ENCODE measurements around the gene LIFR. TPM values are rescaled to one million over a fixed set of nuclear protein-coding genes. Genes with fewer than 3 reads are reported as not detected.

The LIFR gene
- polyA plus RNA-seq, 3 donors from 2014 or later: not detected

GRCh38 chr5:38595132-38595745, 38.8 kb upstream of the LIFR start:
- no peaks in the 10 kb centered on the region for H3K36me3 Mint-ChIP-seq
- H3K27me3 Mint-ChIP-seq (ENCODE audit: low read depth in 3 of 3): peaks cover 2 to 4% (median 3%) of the 10 kb centered on the region in 3 donors
- no peaks in the 10 kb centered on the region for H3K4me1 Mint-ChIP-seq
- H3K4me3 Mint-ChIP-seq: no peak overlapping the region
- peaks cover 0 to 2% (median 0%) of the 10 kb centered on the region in 6 donors for H3K9me3 Mint-ChIP-seq
- H3K27ac Mint-ChIP-seq: no peak overlapping the region
- no peak for DNase-seq

DNA sequence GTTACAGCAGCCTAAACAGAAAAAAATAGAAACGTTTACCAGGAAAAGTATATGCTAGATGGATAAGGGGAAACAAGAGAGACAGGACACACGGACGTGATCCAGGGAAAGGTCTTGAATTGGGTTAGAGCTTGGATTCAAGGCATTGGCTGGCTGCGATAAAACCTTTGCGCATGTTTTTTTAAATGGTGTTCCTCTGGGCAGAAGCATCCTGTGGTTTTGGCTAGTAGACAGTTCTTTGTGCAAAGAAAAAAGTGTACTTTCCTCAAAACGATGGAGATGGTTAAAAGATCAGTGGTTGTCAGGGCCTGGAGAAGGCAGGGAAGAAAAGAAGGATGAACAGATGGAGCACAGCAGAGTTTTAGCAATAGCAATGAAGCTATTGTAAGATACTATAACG, 37.5 kb upstream of the LIFR start:
- Mint-ChIP-seq H3K27me3 (ENCODE audit: low read depth in 3 of 3) (peaks cover 2 to 8% (median 6%) of the 10 kb centered on the region in 3 donors), H3K36me3 (no peaks in the 10 kb centered on the region), H3K4me3 (no peak overlapping the region), H3K9me3 (peaks cover 0 to 2% (median 0%) of the 10 kb centered on the region in 6 donors), H3K4me1 (no peaks in the 10 kb centered on the region), H3K27ac (no peak overlapping the region)
- DNase-seq: no peak

DNA sequence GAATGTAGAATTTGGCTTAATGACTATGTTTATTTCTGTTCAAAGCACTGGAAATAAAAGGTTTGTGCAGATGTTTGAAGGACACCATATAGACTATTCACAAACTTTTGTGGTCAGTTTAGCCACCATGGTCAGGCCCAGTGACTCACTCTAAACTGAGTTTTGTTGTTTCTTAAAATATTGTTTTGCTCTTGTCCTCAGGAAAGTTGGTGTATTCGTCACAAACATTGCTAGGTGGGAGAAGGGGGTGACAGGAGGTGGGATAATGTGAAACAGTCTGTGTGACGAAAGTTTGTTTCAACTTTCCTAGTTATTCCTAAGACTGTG, 35.0 kb upstream of the LIFR start:
- H3K4me3 Mint-ChIP-seq: no peak overlapping the region
- DNase-seq: no peak
- peaks cover 4 to 8% (median 4%) of the 10 kb centered on the region in 3 donors for H3K27me3 Mint-ChIP-seq (ENCODE audit: low read depth in 3 of 3)
- no peaks in the 10 kb centered on the region for H3K36me3 Mint-ChIP-seq
- peaks cover 0 to 2% (median 0%) of the 10 kb centered on the region in 6 donors for H3K9me3 Mint-ChIP-seq
- no peak overlapping the region for H3K27ac Mint-ChIP-seq
- H3K4me1 Mint-ChIP-seq: no peaks in the 10 kb centered on the region

DNA sequence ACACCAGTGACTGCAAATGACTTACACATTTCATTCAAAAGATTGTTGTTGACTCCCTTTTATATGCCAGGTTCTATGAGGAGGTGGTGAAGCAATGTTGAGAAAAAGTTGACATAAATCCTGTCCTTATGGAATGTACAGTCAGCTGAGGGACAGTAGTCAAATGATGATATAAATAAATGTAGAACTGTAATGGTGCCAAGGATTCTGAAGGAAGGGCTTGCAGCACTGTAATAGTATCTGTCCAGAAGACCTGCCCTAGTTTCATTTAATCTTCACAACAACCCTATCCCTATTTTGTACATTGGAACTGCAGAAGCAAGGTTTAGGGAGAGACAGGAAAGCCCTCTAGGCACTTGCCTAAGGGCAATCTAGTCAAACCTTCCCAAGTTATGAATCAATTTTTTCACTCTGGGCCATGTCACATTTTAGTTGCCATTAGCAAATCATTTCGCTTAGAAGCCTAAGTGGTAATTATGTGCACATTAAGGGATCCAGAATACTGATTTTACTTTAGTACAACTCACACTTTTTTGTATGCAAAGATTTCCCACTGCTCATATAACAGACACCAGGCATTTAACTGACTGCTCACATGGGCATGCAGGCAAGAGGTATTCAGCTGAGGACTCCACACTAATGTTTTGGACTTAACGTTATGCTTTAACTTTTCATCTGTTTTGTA, 34.5 kb upstream of the LIFR start:
- H3K27me3 Mint-ChIP-seq (ENCODE audit: low read depth in 3 of 3): peaks cover 4 to 8% (median 4%) of the 10 kb centered on the region in 3 donors
- no peak overlapping the region for H3K27ac Mint-ChIP-seq
- H3K4me1 Mint-ChIP-seq: no peaks in the 10 kb centered on the region
- peaks cover 0 to 2% (median 0%) of the 10 kb centered on the region in 6 donors for H3K9me3 Mint-ChIP-seq
- H3K36me3 Mint-ChIP-seq: no peaks in the 10 kb centered on the region
- no peak for DNase-seq
- H3K4me3 Mint-ChIP-seq: no peak overlapping the region

DNA sequence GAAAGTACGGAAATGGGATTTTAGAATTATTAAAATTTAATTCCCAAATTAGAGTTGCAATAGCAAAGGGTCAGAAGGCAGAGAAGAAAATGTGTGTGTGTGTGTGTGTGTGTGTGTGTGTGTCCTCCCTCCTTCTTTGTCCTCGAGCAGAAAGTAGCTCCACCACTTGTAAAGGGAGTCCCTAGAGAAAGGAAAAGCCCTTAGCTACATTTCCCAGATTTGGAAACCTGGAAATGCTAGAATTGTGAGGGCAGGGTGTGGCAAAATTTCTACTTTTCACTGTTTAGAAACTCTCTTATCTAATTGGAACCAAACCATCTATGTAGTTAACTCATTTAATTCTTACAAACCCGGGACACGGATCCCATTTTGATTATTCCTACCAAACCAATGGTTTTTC, 33.2 kb upstream of the LIFR start:
- no peaks in the 10 kb centered on the region for H3K4me1 Mint-ChIP-seq
- no peaks in the 10 kb centered on the region for H3K9me3 Mint-ChIP-seq
- H3K27ac Mint-ChIP-seq: no peak overlapping the region
- no peak overlapping the region for H3K4me3 Mint-ChIP-seq
- no peak for DNase-seq
- H3K27me3 Mint-ChIP-seq (ENCODE audit: low read depth in 3 of 3): peaks cover 3 to 8% (median 4%) of the 10 kb centered on the region in 3 donors
- no peaks in the 10 kb centered on the region for H3K36me3 Mint-ChIP-seq

DNA sequence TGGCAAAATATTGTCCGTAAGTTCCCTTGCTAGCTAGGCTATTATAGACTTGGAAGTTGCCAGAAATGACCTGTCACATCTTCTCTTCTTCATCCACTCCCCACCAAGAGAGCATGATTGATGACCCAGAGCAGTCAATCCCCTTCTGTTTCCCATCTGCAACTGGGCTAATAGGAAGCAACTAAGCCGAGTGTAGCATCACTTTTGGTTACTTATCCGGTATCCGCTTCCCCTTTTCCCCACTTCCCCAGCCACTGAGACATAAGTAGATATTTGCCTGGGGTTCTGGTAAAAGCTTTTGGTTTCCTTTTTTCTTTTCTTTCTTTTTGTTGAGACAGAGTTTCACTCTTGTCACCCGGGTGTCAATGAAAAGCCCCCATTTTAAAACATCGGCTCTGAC, 29.4 kb upstream of the LIFR start:
- H3K9me3 Mint-ChIP-seq: no peaks in the 10 kb centered on the region
- peaks cover 5 to 19% (median 15%) of the 10 kb centered on the region in 3 donors for H3K27me3 Mint-ChIP-seq (ENCODE audit: low read depth in 3 of 3)
- H3K36me3 Mint-ChIP-seq: no peaks in the 10 kb centered on the region
- H3K27ac Mint-ChIP-seq: no peak overlapping the region
- no peak overlapping the region for H3K4me3 Mint-ChIP-seq
- no peak for DNase-seq
- no peaks in the 10 kb centered on the region for H3K4me1 Mint-ChIP-seq

DNA sequence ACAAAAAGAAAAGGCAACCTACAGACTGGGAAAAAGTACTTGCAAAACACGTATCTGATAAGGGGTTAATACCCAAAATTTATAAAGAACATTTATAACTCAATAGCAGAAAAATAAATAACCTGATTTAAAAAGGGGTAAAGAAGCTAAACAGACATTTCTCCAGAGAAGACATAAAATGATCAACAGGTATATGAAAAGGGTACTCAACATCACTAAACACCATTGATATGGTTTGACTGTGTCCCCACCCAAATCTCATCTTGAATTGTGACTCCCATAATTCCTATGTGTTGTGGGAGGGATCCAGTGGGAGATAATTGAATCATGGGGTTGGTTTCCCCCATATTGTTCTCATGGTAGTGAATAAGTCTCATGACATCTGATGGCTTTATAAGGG, 27.1 kb upstream of the LIFR start:
- no peak overlapping the region for H3K27ac Mint-ChIP-seq
- no peaks in the 10 kb centered on the region for H3K4me1 Mint-ChIP-seq
- no peaks in the 10 kb centered on the region for H3K36me3 Mint-ChIP-seq
- peaks cover 2 to 23% (median 13%) of the 10 kb centered on the region in 3 donors for H3K27me3 Mint-ChIP-seq (ENCODE audit: low read depth in 3 of 3)
- peaks cover 0 to 2% (median 0%) of the 10 kb centered on the region in 6 donors for H3K9me3 Mint-ChIP-seq
- H3K4me3 Mint-ChIP-seq: no peak overlapping the region
- DNase-seq: no peak

DNA sequence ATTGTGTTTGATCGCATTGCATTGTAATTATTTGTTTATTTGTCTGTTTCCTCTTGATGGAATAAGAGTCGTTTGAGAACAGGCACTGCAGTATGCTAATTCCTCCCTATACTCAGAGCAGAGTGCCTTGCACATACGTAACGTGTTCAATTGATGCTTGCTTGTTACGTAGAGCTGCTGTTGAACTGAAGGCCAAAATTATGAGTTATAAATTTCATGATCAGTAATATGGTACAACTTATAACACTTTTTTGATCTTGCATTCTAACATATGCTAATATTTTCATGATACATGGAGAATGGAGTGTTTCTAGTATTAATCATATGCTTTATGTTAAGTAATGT, 26.5 kb upstream of the LIFR start:
- Mint-ChIP-seq H3K36me3 (no peaks in the 10 kb centered on the region), H3K27me3 (ENCODE audit: low read depth in 3 of 3) (peaks cover 2 to 23% (median 11%) of the 10 kb centered on the region in 3 donors), H3K4me1 (no peaks in the 10 kb centered on the region), H3K27ac (peak overlapping the region in 1 of 6 donors; percentile 2), H3K4me3 (no peak overlapping the region), H3K9me3 (peaks cover 0 to 2% (median 0%) of the 10 kb centered on the region in 6 donors)
- no peak for DNase-seq

DNA sequence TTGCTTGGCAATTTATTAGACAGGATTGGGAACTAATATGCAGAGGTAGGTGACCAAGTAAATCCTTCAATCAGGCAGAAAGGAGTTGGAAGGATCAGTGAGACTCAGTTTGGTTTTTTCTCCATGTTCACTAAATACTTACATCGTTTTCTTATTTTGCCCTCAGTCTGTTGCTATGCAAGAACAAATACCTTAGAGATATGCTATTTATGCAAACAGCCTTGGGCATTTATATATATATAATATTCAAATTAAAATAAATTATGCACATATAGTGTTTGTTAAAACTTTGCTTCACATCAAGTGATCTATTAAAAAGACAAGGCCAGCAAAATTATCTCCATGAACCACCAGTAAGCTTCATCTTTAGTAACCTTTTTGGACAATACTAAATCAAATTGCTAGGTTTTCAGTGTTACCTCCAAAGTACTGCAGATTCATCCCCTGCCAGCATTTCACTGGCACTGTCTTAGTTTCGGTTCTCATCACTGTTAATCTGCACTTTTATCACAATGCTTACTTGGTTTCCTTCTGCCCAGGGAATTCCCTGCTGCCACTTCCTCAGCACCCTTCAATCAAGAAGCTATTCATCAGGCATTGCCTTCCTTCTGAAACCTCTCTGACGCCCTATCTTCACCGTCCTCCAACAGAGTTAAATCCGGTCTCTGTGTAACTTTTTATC, 26.0 kb upstream of the LIFR start:
- Mint-ChIP-seq H3K4me1 (no peaks in the 10 kb centered on the region), H3K4me3 (no peak overlapping the region), H3K27ac (no peak overlapping the region), H3K9me3 (peaks cover 0 to 3% (median 0%) of the 10 kb centered on the region in 6 donors), H3K27me3 (ENCODE audit: low read depth in 3 of 3) (peaks cover 3 to 23% (median 11%) of the 10 kb centered on the region in 3 donors), H3K36me3 (no peaks in the 10 kb centered on the region)
- DNase-seq: no peak

GRCh38 chr5:38581597-38581996, 25.2 kb upstream of the LIFR start:
- Mint-ChIP-seq H3K27ac (no peak overlapping the region), H3K9me3 (peaks cover 0 to 3% (median 0%) of the 10 kb centered on the region in 6 donors), H3K4me3 (no peak overlapping the region), H3K4me1 (no peaks in the 10 kb centered on the region), H3K27me3 (ENCODE audit: low read depth in 3 of 3) (peaks cover 6 to 23% (median 11%) of the 10 kb centered on the region in 3 donors), H3K36me3 (no peaks in the 10 kb centered on the region)
- no peak for DNase-seq

DNA sequence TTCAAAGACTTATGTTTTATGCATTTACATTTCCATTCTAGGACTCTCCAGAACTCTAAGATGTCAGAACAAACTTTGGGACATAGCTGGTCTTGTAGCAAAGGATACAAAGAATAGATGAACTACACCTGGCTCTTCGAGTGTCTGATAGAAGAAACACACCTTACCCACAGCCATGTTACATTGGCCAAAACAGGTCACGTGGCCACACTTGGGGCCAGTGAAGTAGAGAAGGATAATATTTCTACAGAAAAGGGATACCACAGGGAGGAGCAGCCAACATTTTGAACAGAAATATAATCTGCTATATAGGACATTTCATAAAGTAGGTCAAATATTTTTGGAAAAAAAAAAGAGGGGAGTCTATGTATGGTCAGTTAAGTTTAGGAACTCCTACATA, 22.7 kb upstream of the LIFR start:
- H3K4me1 Mint-ChIP-seq: no peaks in the 10 kb centered on the region
- H3K9me3 Mint-ChIP-seq: peaks cover 0 to 3% (median 0%) of the 10 kb centered on the region in 6 donors
- peaks cover 4 to 23% (median 11%) of the 10 kb centered on the region in 3 donors for H3K27me3 Mint-ChIP-seq (ENCODE audit: low read depth in 3 of 3)
- no peak for DNase-seq
- H3K36me3 Mint-ChIP-seq: no peaks in the 10 kb centered on the region
- no peak overlapping the region for H3K27ac Mint-ChIP-seq
- H3K4me3 Mint-ChIP-seq: no peak overlapping the region

DNA sequence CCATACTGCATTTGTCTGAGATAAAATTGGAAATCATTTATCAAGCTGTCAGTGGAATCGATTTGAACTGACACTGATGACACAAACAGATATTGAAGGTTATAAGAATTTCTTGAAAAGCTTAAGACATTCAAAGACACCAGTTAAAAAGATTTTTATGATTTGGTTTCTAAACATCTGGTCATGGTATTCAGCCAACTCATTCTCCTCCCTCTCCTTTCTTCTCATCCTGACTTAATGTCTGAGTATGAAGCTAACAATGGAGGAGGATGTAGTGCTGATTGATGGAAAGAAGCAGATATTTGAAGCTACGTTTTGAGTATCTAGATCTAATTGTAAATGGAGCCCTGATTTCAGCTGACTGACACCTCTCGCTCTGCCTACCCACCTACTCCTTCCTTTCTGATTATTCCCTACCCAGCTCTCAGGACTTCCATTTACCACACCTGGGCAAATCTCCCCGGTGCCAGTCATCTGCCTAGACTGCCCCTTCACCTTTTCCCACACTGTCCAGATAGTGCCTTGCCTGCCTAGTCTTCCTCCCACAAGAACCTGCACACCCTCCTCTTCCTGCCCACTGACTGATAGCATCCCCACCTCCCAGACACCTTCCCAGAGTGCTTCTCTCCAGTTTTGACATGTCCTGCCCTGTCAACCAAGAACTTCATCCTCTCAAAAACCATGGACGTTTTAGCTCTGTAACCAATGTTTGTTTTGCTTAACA, 20.7 kb upstream of the LIFR start:
- peaks cover 4 to 20% (median 7%) of the 10 kb centered on the region in 3 donors for H3K27me3 Mint-ChIP-seq (ENCODE audit: low read depth in 3 of 3)
- H3K9me3 Mint-ChIP-seq: peaks cover 0 to 3% (median 0%) of the 10 kb centered on the region in 6 donors
- H3K36me3 Mint-ChIP-seq: no peaks in the 10 kb centered on the region
- H3K4me3 Mint-ChIP-seq: no peak overlapping the region
- H3K4me1 Mint-ChIP-seq: no peaks in the 10 kb centered on the region
- DNase-seq: no peak
- no peak overlapping the region for H3K27ac Mint-ChIP-seq

GRCh38 chr5:38576442-38576841, 20.0 kb upstream of the LIFR start:
- Mint-ChIP-seq H3K9me3 (peaks cover 0 to 3% (median 0%) of the 10 kb centered on the region in 6 donors), H3K36me3 (no peaks in the 10 kb centered on the region), H3K4me1 (no peaks in the 10 kb centered on the region), H3K27me3 (ENCODE audit: low read depth in 3 of 3) (peaks cover 3 to 15% (median 4%) of the 10 kb centered on the region in 3 donors), H3K4me3 (no peak overlapping the region), H3K27ac (no peak overlapping the region)
- no peak for DNase-seq

DNA sequence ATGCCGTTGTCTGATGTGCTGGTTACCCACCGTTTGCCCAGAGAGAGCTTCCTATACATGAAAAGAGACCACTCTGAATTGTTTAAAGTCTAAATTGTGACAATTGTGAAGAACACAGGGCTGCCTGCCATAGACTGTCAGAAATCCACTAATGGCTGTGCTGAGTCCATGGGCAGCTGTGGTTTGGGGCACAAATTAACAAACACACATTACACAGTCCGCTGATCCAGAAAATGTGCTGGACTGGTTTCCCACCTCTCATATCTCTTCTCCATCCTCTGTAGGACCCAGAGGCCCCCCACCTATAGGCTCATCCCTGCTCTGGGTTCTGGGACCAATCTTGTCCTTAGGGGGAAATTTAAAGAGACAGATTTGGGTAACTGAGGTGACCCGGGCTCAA, 19.0 kb upstream of the LIFR start:
- H3K36me3 Mint-ChIP-seq: no peaks in the 10 kb centered on the region
- DNase-seq: no peak
- no peak overlapping the region for H3K27ac Mint-ChIP-seq
- H3K9me3 Mint-ChIP-seq: peaks cover 0 to 2% (median 0%) of the 10 kb centered on the region in 6 donors
- H3K4me1 Mint-ChIP-seq: no peaks in the 10 kb centered on the region
- peaks cover 2 to 10% (median 4%) of the 10 kb centered on the region in 3 donors for H3K27me3 Mint-ChIP-seq (ENCODE audit: low read depth in 3 of 3)
- H3K4me3 Mint-ChIP-seq: no peak overlapping the region

All from immature natural killer cell (primary cell).